WERI-Rb-1 (cell line): ENCODE results near the gene DNAJC13.

Experiments used
- DNase-seq: peaks from one replicate; pipeline ENCODE4 v3.0.0-alpha.2; 2020
- H3K27ac ChIP-seq: fragments of 250-450 bp; sonication (Bioruptor Pico); 2 replicates; pipeline ENCODE4 v1.5.1; 2020; ENCODE audit warnings: mild to moderate bottlenecking, moderate library complexity
- H3K27me3 ChIP-seq: fragments of 250-450 bp; sonication (Bioruptor Pico); 2 replicates; pipeline ENCODE4 v1.5.1; 2021; ENCODE audit warnings: mild to moderate bottlenecking, low read depth, moderate library complexity; ENCODE audit not compliant: insufficient read depth, severe bottlenecking
- H3K36me3 ChIP-seq: fragments of 250-450 bp; sonication (Bioruptor Pico); 2 replicates; pipeline ENCODE4 v1.5.1; 2020; ENCODE audit warnings: mild to moderate bottlenecking, moderate library complexity
- H3K4me3 ChIP-seq: 2 replicates; pipeline ENCODE4 v1.5.1; 2011; ENCODE audit warnings: low read depth, mild to moderate bottlenecking, control low read depth, low read length
- H3K9me3 ChIP-seq: fragments of 250-450 bp; sonication (Bioruptor Pico); 2 replicates; pipeline ENCODE4 v1.5.1; 2021; ENCODE audit warnings: mild to moderate bottlenecking, moderate library complexity; ENCODE audit not compliant: severe bottlenecking
- TF ChIP-seq, protein P1 (sequence below): IDR thresholded peaks from 2 replicates; pipeline ENCODE4 v1.5.1; 2011; ENCODE audit warnings: low read depth, mild to moderate bottlenecking, control low read depth, inconsistent platforms, low read length

DNAJC13 gene

GRCh38 chr3:132404276-132404675, 13.0 kb upstream of the DNAJC13 start:
- no peak overlapping the region for H3K27ac ChIP-seq
- H3K36me3 ChIP-seq = no peaks in the 10 kb centered on the region
- no peak for DNase-seq
- no peaks in the 10 kb centered on the region for H3K27me3 ChIP-seq
- H3K4me3 ChIP-seq = no peak overlapping the region
- H3K9me3 ChIP-seq = no peaks in the 10 kb centered on the region
- TF ChIP-seq, protein P1, sequence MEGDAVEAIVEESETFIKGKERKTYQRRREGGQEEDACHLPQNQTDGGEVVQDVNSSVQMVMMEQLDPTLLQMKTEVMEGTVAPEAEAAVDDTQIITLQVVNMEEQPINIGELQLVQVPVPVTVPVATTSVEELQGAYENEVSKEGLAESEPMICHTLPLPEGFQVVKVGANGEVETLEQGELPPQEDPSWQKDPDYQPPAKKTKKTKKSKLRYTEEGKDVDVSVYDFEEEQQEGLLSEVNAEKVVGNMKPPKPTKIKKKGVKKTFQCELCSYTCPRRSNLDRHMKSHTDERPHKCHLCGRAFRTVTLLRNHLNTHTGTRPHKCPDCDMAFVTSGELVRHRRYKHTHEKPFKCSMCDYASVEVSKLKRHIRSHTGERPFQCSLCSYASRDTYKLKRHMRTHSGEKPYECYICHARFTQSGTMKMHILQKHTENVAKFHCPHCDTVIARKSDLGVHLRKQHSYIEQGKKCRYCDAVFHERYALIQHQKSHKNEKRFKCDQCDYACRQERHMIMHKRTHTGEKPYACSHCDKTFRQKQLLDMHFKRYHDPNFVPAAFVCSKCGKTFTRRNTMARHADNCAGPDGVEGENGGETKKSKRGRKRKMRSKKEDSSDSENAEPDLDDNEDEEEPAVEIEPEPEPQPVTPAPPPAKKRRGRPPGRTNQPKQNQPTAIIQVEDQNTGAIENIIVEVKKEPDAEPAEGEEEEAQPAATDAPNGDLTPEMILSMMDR = no peak

DNA sequence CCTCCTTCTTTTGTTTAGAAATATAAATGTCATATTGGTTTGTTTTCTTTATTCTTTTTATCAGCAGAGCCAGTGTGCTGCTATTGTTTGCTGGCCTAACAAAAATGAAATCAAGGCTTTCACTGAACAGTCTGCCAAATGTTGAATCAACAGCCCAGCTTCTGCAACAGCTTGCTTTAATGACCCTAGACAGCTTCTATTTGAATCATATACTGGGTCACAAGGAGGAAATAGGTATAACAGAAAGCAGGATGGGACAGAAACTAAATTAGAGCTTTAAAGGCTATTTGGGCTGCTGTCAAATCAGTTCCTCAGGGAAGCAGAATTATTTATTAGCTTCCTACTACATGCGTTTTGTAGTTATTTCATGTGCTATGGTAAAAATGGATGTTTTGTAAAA, 12.1 kb upstream of the DNAJC13 start:
- Histone ChIP-seq H3K36me3 (no peaks in the 10 kb centered on the region), H3K27me3 (no peaks in the 10 kb centered on the region), H3K9me3 (no peaks in the 10 kb centered on the region), H3K27ac (no peak overlapping the region), H3K4me3 (no peak overlapping the region)
- TF ChIP-seq, protein P1 = no peak
- DNase-seq = no peak

GRCh38 chr3:132405609-132406299, 11.5 kb upstream of the DNAJC13 start:
- Histone ChIP-seq H3K9me3 (no peaks in the 10 kb centered on the region), H3K36me3 (no peaks in the 10 kb centered on the region), H3K27me3 (no peaks in the 10 kb centered on the region), H3K4me3 (no peak overlapping the region), H3K27ac (no peak overlapping the region)
- no peak for DNase-seq
- TF ChIP-seq, protein P1 = no peak

DNA sequence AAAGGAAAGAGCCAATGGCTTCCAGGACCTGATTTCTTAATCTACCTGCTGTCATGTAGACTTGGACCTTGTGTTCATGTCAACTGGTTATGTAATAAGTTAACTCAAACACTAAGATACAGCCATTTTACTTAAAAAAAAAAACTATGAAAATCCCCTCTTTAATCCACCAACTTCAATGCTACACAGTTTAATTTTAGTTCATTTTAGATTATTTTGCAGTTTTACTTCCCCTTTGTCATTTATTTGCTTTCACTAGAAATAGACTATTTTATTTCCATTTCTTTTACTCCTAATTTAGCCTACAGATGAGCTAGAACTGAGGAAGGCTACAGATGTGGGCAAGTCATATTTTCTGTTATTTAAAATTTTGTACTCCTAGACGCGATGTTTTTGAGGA, 10.7 kb upstream of the DNAJC13 start:
- Histone ChIP-seq H3K9me3 (no peaks in the 10 kb centered on the region), H3K4me3 (no peak overlapping the region), H3K36me3 (no peaks in the 10 kb centered on the region), H3K27me3 (no peaks in the 10 kb centered on the region), H3K27ac (no peak overlapping the region)
- no peak for DNase-seq
- TF ChIP-seq, protein P1 = no peak

DNA sequence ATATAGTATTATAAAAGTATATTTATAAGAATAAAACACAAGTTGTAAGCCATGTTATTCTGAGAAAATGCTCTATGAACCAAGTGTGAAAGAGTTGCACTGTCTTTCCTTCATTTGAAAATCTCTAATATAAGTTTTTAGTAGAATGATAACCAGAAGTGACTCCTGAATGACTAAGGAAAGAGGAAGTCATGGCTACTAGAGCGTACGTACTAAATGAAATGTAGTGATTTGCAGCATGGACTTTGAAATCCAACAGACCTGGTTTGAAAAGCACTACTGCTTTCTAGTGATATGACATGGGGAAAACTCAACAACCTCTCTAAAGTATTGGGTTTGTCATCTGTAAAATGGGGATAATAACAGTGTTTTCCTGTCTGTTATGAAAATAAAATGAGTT, 10.3 kb upstream of the DNAJC13 start:
- Histone ChIP-seq H3K27ac (no peak overlapping the region), H3K27me3 (no peaks in the 10 kb centered on the region), H3K9me3 (no peaks in the 10 kb centered on the region), H3K4me3 (no peak overlapping the region), H3K36me3 (no peaks in the 10 kb centered on the region)
- DNase-seq = no peak
- TF ChIP-seq, protein P1 = no peak

- Histone ChIP-seq H3K27ac (no peak overlapping the region), H3K4me3 (no peak overlapping the region), H3K9me3 (no peaks in the 10 kb centered on the region), H3K27me3 (no peaks in the 10 kb centered on the region), H3K36me3 (peaks cover 3% of the 10 kb centered on the region)
- DNase-seq = no peak
- TF ChIP-seq, protein P1 = no peak
These were observed 2.5 kb upstream of the DNAJC13 start for GRCh38 chr3:132414841-132415240.
